Activated T-cell treated with anti-CD3 and anti-CD28 coated beads, Interleukin-2, amount 50 U/mL, for 72 hours (primary cell): ENCODE data around the gene TRPT1. TPM values are rescaled to one million over a fixed set of nuclear protein-coding genes. Genes with fewer than 3 reads are reported as not detected.
A peak's percentile ranks its signal among the peaks of the same experiment; 100 is the strongest.

Experiments used
- ATAC-seq, 2 donors: fragments of 150-1000 bp; cut with Tn5 transposase; replicated peaks in 1 of 2; 2 replicates each; pipeline ENCODE4 v1.10.0; 2021; ENCODE audit warnings: moderate library complexity in 2 of 2, mild to moderate bottlenecking in 1 of 2
- DNase-seq, 2 donors: peaks; one replicate each; pipeline ENCODE4 v3.0.0; 2021 to 2022; ENCODE audit warnings: mixed read lengths in 1 of 2
- H3K27ac Mint-ChIP-seq: one replicate; pipeline ENCODE4 v1.8.0; 2022; ENCODE audit warnings: mild to moderate bottlenecking, moderate library complexity, mixed read lengths
- H3K27me3 Mint-ChIP-seq: one replicate; pipeline ENCODE4 v1.8.0; 2022; ENCODE audit warnings: low read depth, mixed read lengths
- H3K36me3 Mint-ChIP-seq, 2 donors: one replicate each; pipeline ENCODE4 v1.8.0; 2022; ENCODE audit warnings: mixed read lengths in 2 of 2, mild to moderate bottlenecking in 1 of 2; ENCODE audit not compliant: insufficient read depth in 2 of 2
- H3K4me1 Mint-ChIP-seq: one replicate; pipeline ENCODE4 v1.8.0; 2022; ENCODE audit warnings: low read depth, mixed read lengths
- H3K4me3 Mint-ChIP-seq, 2 donors: one replicate each; pipeline ENCODE4 v1.8.0; 2022; ENCODE audit warnings: mild to moderate bottlenecking in 2 of 2, mixed read lengths in 2 of 2, moderate library complexity in 2 of 2
- H3K9me3 Mint-ChIP-seq, 2 donors: one replicate each; pipeline ENCODE4 v1.8.0; 2022; ENCODE audit warnings: mixed read lengths in 2 of 2
- total RNA-seq, 2 donors: library from RNA; stranded (reverse); gene quantifications; one replicate each; pipeline ENCODE4 v1.2.3, GENCODE V29; 2022

TRPT1 gene
- total RNA-seq, 2 donors from 2014 or later: 19.7 to 25.5 TPM

- no peak for ATAC-seq
- Mint-ChIP-seq H3K27ac (no peak overlapping the region), H3K36me3 (peaks cover 20 to 46% of the 10 kb centered on the region in 2 donors)
These were observed 27.5 kb downstream of the TRPT1 start for GRCh38 chr11:64198511-64198910.

GRCh38 chr11:64196626-64197025, 29.4 kb downstream of the TRPT1 start:
- Mint-ChIP-seq H3K4me3 (no peak overlapping the region), H3K36me3 (peaks cover 19 to 46% of the 10 kb centered on the region in 2 donors), H3K27me3 (no peaks in the 10 kb centered on the region), H3K27ac (no peak overlapping the region), H3K9me3 (no peaks in the 10 kb centered on the region), H3K4me1 (peaks cover 7% of the 10 kb centered on the region)
- DNase-seq (no peak), ATAC-seq (no peak)

More at GRCh38 chr11:64198511-64198910, 27.5 kb downstream of the TRPT1 start:
- Mint-ChIP-seq H3K4me1 (peaks cover 3% of the 10 kb centered on the region), H3K9me3 (no peaks in the 10 kb centered on the region), H3K4me3 (no peak overlapping the region), H3K27me3 (no peaks in the 10 kb centered on the region)
- no peak for DNase-seq

GRCh38 chr11:64192434-64192833, 33.6 kb downstream of the TRPT1 start:
- no peaks in the 10 kb centered on the region for H3K27me3 Mint-ChIP-seq
- ATAC-seq: no peak
- no peak overlapping the region for H3K27ac Mint-ChIP-seq
- peaks cover 30% of the 10 kb centered on the region for H3K4me1 Mint-ChIP-seq
- no peaks in the 10 kb centered on the region for H3K9me3 Mint-ChIP-seq
- H3K4me3 Mint-ChIP-seq: no peak overlapping the region
- no peak for DNase-seq
- H3K36me3 Mint-ChIP-seq: peaks cover 15 to 38% of the 10 kb centered on the region in 2 donors

- Mint-ChIP-seq H3K27ac (no peak overlapping the region), H3K4me3 (no peak overlapping the region), H3K9me3 (no peaks in the 10 kb centered on the region), H3K27me3 (no peaks in the 10 kb centered on the region), H3K4me1 (peaks cover 53% of the 10 kb centered on the region), H3K36me3 (peaks cover 3 to 10% of the 10 kb centered on the region in 2 donors)
- ATAC-seq: no peak
- DNase-seq: peak; percentile 56 to 69
These were observed 39.4 kb downstream of the TRPT1 start for GRCh38 chr11:64186492-64187165.

GRCh38 chr11:64185693-64186491, 40.1 kb downstream of the TRPT1 start, which contains the start of gene STIP1:
Gene STIP1 (plus strand): TSS chr11:64186171. CDS start chr11:64186262, 91 bp downstream.
- Mint-ChIP-seq H3K4me3 (peak within 1 kb of the TSS; percentile 85 to 94), H3K4me1 (peaks cover 58% of the 10 kb centered on the region), H3K36me3 (peaks cover 3 to 6% of the 10 kb centered on the region in 2 donors), H3K27ac (peak within 1 kb of the TSS; percentile 93), H3K27me3 (no peaks in the 10 kb centered on the region), H3K9me3 (no peaks in the 10 kb centered on the region)
- peak; percentile 97 to 99 for DNase-seq
- peak; percentile 85 to 88 for ATAC-seq

- H3K36me3 Mint-ChIP-seq: peaks cover 3 to 4% of the 10 kb centered on the region in 2 donors
- DNase-seq: no peak
- ATAC-seq: peak in 1 of 2 donors; percentile 4
- no peaks in the 10 kb centered on the region for H3K27me3 Mint-ChIP-seq
- peak overlapping the region; percentile 93 for H3K27ac Mint-ChIP-seq
- peak overlapping the region; percentile 85 to 94 for H3K4me3 Mint-ChIP-seq
- no peaks in the 10 kb centered on the region for H3K9me3 Mint-ChIP-seq
- peaks cover 56% of the 10 kb centered on the region for H3K4me1 Mint-ChIP-seq
These were observed 40.8 kb downstream of the TRPT1 start for GRCh38 chr11:64185175-64185692.

GRCh38 chr11:64183890-64184289, 42.1 kb downstream of the TRPT1 start:
- H3K4me1 Mint-ChIP-seq: peaks cover 50% of the 10 kb centered on the region
- no peaks in the 10 kb centered on the region for H3K9me3 Mint-ChIP-seq
- no peak for ATAC-seq
- H3K27ac Mint-ChIP-seq: peak overlapping the region; percentile 93
- no peaks in the 10 kb centered on the region for H3K27me3 Mint-ChIP-seq
- no peak for DNase-seq
- peak overlapping the region; percentile 43 to 94 for H3K4me3 Mint-ChIP-seq
- peaks cover 3 to 4% of the 10 kb centered on the region in 2 donors for H3K36me3 Mint-ChIP-seq

GRCh38 chr11:64181506-64182411, 44.2 kb downstream of the TRPT1 start:
- no peak for ATAC-seq
- H3K27ac Mint-ChIP-seq: no peak overlapping the region
- peak overlapping the region; percentile 15 to 57 for H3K4me3 Mint-ChIP-seq

GRCh38 chr11:64180891-64181290, 45.1 kb downstream of the TRPT1 start:
- peaks cover under 1 to 1% of the 10 kb centered on the region in 2 donors for H3K36me3 Mint-ChIP-seq
- no peak overlapping the region for H3K27ac Mint-ChIP-seq
- peaks cover 58% of the 10 kb centered on the region for H3K4me1 Mint-ChIP-seq
- no peaks in the 10 kb centered on the region for H3K27me3 Mint-ChIP-seq
- DNase-seq (no peak), ATAC-seq (no peak)
- no peak overlapping the region for H3K4me3 Mint-ChIP-seq
- no peaks in the 10 kb centered on the region for H3K9me3 Mint-ChIP-seq

More at GRCh38 chr11:64181506-64182411, 44.2 kb downstream of the TRPT1 start:
- peaks cover 2 to 3% of the 10 kb centered on the region in 2 donors for H3K36me3 Mint-ChIP-seq
- H3K9me3 Mint-ChIP-seq: no peaks in the 10 kb centered on the region
- no peaks in the 10 kb centered on the region for H3K27me3 Mint-ChIP-seq
- DNase-seq: peak; percentile 53 to 69
- peaks cover 58% of the 10 kb centered on the region for H3K4me1 Mint-ChIP-seq

GRCh38 chr11:64178951-64179639, 46.9 kb downstream of the TRPT1 start:
- Mint-ChIP-seq H3K9me3 (peaks cover 2% of the 10 kb centered on the region in 2 donors), H3K4me3 (no peak overlapping the region), H3K27ac (no peak overlapping the region), H3K4me1 (peaks cover 48% of the 10 kb centered on the region), H3K27me3 (no peaks in the 10 kb centered on the region), H3K36me3 (peaks cover 2 to 3% of the 10 kb centered on the region in 2 donors)
- ATAC-seq (no peak), DNase-seq (no peak)

GRCh38 chr11:64178203-64178602, 47.8 kb downstream of the TRPT1 start:
- DNase-seq: no peak
- H3K4me1 Mint-ChIP-seq: peaks cover 39% of the 10 kb centered on the region
- peaks cover 4 to 5% of the 10 kb centered on the region in 2 donors for H3K36me3 Mint-ChIP-seq
- H3K27ac Mint-ChIP-seq: no peak overlapping the region
- H3K27me3 Mint-ChIP-seq: no peaks in the 10 kb centered on the region
- H3K9me3 Mint-ChIP-seq: peaks cover 4% of the 10 kb centered on the region in 2 donors
- peak; percentile 32 to 62 for ATAC-seq
- no peak overlapping the region for H3K4me3 Mint-ChIP-seq

- H3K4me1 Mint-ChIP-seq: peaks cover 30% of the 10 kb centered on the region
- no peak for ATAC-seq
These were observed 49.2 kb downstream of the TRPT1 start for GRCh38 chr11:64176751-64177150.

More at GRCh38 chr11:64176751-64177150, 49.2 kb downstream of the TRPT1 start:
- Mint-ChIP-seq H3K27ac (no peak overlapping the region), H3K36me3 (peaks cover 4 to 5% of the 10 kb centered on the region in 2 donors), H3K27me3 (no peaks in the 10 kb centered on the region), H3K4me3 (no peak overlapping the region), H3K9me3 (peaks cover 4% of the 10 kb centered on the region in 2 donors)
- DNase-seq: no peak
